ENCODE results near the gene SNRPD2. TPM values are rescaled to one million over a fixed set of nuclear protein-coding genes. Genes with fewer than 3 reads are reported as not detected.

Gene SNRPD2
- total RNA-seq, 1 donor: 139 TPM

- Histone ChIP-seq H3K4me1 (ENCODE audit: insufficient read depth, low read length) (peaks cover 20% of the 10 kb centered on the region), H3K27ac (ENCODE audit: low read depth, low read length) (no peak overlapping the region), H3K4me2 (ENCODE audit: insufficient read depth, low read length) (no peak overlapping the region), H3K9me3 (ENCODE audit: low read depth, low read length) (no peaks in the 10 kb centered on the region), H3K27me3 (ENCODE audit: insufficient read depth, low read length) (no peaks in the 10 kb centered on the region), H4K20me1 (ENCODE audit: insufficient read depth, low read length) (peaks cover 3% of the 10 kb centered on the region), H2AFZ (ENCODE audit: low read length) (no peak overlapping the region), H3K4me3 (ENCODE audit: insufficient read depth, low read length) (no peak overlapping the region), H3K79me2 (ENCODE audit: insufficient read depth, low read length) (peaks cover 80% of the 10 kb centered on the region), H3K36me3 (ENCODE audit: insufficient read depth, low read length) (peaks cover 7% of the 10 kb centered on the region)
- TF ChIP-seq, protein P1, sequence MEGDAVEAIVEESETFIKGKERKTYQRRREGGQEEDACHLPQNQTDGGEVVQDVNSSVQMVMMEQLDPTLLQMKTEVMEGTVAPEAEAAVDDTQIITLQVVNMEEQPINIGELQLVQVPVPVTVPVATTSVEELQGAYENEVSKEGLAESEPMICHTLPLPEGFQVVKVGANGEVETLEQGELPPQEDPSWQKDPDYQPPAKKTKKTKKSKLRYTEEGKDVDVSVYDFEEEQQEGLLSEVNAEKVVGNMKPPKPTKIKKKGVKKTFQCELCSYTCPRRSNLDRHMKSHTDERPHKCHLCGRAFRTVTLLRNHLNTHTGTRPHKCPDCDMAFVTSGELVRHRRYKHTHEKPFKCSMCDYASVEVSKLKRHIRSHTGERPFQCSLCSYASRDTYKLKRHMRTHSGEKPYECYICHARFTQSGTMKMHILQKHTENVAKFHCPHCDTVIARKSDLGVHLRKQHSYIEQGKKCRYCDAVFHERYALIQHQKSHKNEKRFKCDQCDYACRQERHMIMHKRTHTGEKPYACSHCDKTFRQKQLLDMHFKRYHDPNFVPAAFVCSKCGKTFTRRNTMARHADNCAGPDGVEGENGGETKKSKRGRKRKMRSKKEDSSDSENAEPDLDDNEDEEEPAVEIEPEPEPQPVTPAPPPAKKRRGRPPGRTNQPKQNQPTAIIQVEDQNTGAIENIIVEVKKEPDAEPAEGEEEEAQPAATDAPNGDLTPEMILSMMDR (IDR thresholded peaks at IDR 0.05; ENCODE audit: extremely low read depth, low read depth, low read length): no peak
- DNase-seq (ENCODE audit: insufficient read length, low spot score, missing footprints): no peak
Measured at GRCh38 chr19:45715139-45715538, 23.4 kb upstream of the SNRPD2 start.

DNA sequence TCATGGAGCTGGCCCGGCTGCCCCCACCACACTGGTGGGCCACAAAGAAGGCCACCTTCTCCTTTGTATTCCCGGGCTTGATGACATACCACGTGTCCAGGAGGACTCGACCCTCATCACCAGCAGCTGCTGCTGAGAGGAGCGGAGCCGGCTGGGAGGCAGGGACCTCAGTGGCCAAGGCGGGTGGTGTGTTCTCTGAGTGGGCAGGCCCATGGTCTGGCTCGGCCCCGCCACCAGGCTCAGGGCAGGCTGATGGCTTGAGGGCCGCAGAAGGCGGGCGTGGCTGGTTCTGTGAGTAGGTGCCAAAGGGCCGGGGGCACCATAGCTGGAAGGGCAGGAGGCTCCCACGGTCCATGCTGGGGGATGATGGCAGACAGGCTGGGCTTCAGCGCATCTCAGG, 21.4 kb upstream of the SNRPD2 start:
- H3K27me3 ChIP-seq (ENCODE audit: insufficient read depth, low read length): no peaks in the 10 kb centered on the region
- H3K4me1 ChIP-seq (ENCODE audit: insufficient read depth, low read length): peaks cover 16% of the 10 kb centered on the region
- H3K79me2 ChIP-seq (ENCODE audit: insufficient read depth, low read length): peaks cover 65% of the 10 kb centered on the region
- H3K4me2 ChIP-seq (ENCODE audit: insufficient read depth, low read length): no peak overlapping the region
- H3K4me3 ChIP-seq (ENCODE audit: insufficient read depth, low read length): no peak overlapping the region
- H4K20me1 ChIP-seq (ENCODE audit: insufficient read depth, low read length): peaks cover 3% of the 10 kb centered on the region
- no peak overlapping the region for H3K27ac ChIP-seq (ENCODE audit: low read depth, low read length)
- no peaks in the 10 kb centered on the region for H3K9me3 ChIP-seq (ENCODE audit: low read depth, low read length)
- TF ChIP-seq, protein P1 (IDR thresholded peaks at IDR 0.05; ENCODE audit: extremely low read depth, low read depth, low read length): no peak
- no peak overlapping the region for H2AFZ ChIP-seq (ENCODE audit: low read length)
- no peaks in the 10 kb centered on the region for H3K36me3 ChIP-seq (ENCODE audit: insufficient read depth, low read length)
- DNase-seq (ENCODE audit: insufficient read length, low spot score, missing footprints): peak; percentile 65

DNA sequence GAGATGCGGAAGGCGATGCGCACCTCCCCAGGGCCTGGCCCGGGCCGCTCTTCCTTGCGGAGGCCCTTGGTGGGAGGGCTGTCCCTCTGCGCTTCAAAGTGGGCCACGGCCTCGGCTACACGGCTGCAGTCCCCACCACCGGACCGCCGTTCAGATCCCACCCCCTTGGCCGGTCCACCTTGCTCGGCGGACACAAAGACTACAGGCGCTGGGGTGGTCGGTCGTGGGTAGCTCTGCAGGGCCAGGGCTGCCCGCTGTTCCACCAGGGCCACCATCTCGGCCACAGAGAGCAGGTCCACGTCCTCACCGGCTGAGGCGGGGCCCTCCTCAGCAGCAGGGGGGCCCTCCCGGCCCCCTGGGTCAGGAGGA, 20.9 kb upstream of the SNRPD2 start:
- no peaks in the 10 kb centered on the region for H3K36me3 ChIP-seq (ENCODE audit: insufficient read depth, low read length)
- TF ChIP-seq, protein P1 (IDR thresholded peaks at IDR 0.05; ENCODE audit: extremely low read depth, low read depth, low read length): no peak
- H3K4me1 ChIP-seq (ENCODE audit: insufficient read depth, low read length): peaks cover 12% of the 10 kb centered on the region
- H3K4me3 ChIP-seq (ENCODE audit: insufficient read depth, low read length): no peak overlapping the region
- peaks cover 61% of the 10 kb centered on the region for H3K79me2 ChIP-seq (ENCODE audit: insufficient read depth, low read length)
- no peak overlapping the region for H3K4me2 ChIP-seq (ENCODE audit: insufficient read depth, low read length)
- H3K9me3 ChIP-seq (ENCODE audit: low read depth, low read length): no peaks in the 10 kb centered on the region
- DNase-seq (ENCODE audit: insufficient read length, low spot score, missing footprints): no peak
- H3K27ac ChIP-seq (ENCODE audit: low read depth, low read length): no peak overlapping the region
- peaks cover 3% of the 10 kb centered on the region for H4K20me1 ChIP-seq (ENCODE audit: insufficient read depth, low read length)
- no peak overlapping the region for H2AFZ ChIP-seq (ENCODE audit: low read length)
- H3K27me3 ChIP-seq (ENCODE audit: insufficient read depth, low read length): no peaks in the 10 kb centered on the region

- Histone ChIP-seq H2AFZ (ENCODE audit: low read length) (no peak overlapping the region), H3K36me3 (ENCODE audit: insufficient read depth, low read length) (no peaks in the 10 kb centered on the region), H3K27ac (ENCODE audit: low read depth, low read length) (no peak overlapping the region), H4K20me1 (ENCODE audit: insufficient read depth, low read length) (peaks cover 3% of the 10 kb centered on the region), H3K27me3 (ENCODE audit: insufficient read depth, low read length) (no peaks in the 10 kb centered on the region), H3K4me3 (ENCODE audit: insufficient read depth, low read length) (no peak overlapping the region), H3K4me2 (ENCODE audit: insufficient read depth, low read length) (no peak overlapping the region), H3K9me3 (ENCODE audit: low read depth, low read length) (no peaks in the 10 kb centered on the region), H3K79me2 (ENCODE audit: insufficient read depth, low read length) (peaks cover 61% of the 10 kb centered on the region), H3K4me1 (ENCODE audit: insufficient read depth, low read length) (peaks cover 15% of the 10 kb centered on the region)
- TF ChIP-seq, protein P1 (IDR thresholded peaks at IDR 0.05; ENCODE audit: extremely low read depth, low read depth, low read length): no peak
- DNase-seq (ENCODE audit: insufficient read length, low spot score, missing footprints): no peak
Measured at GRCh38 chr19:45711851-45712698, 20.3 kb upstream of the SNRPD2 start.

Data from osteoblast (primary cell).